Ovary (tissue), 9 donors: ENCODE data around the gene STBD1. TPM values are rescaled to one million over a fixed set of nuclear protein-coding genes. Genes with fewer than 3 reads are reported as not detected.
A peak's percentile ranks its signal among the peaks of the same experiment; 100 is the strongest.

Experiments used
- DNase-seq, 5 donors: peaks; one replicate each; pipeline ENCODE4 v3.0.0-alpha.2; 2019 to 2020
- H3K27ac ChIP-seq, 2 donors: fragments of 200-600 bp; one replicate each; pipeline versions ENCODE4 v1.5.1 to v1.8.0; 2019 to 2022
- H3K27me3 ChIP-seq: fragments of 200-600 bp; one replicate; pipeline ENCODE4 v1.8.0; 2022
- H3K36me3 ChIP-seq: fragments of 200-600 bp; sonication (generic); one replicate; pipeline ENCODE4 v1.5.1; 2019
- H3K4me1 ChIP-seq: one replicate; pipeline ENCODE4 v1.8.1; 2013; ENCODE audit warnings: mild to moderate bottlenecking, moderate library complexity; ENCODE audit not compliant: insufficient read depth
- H3K4me3 ChIP-seq: fragments of 200-600 bp; sonication (generic); one replicate; pipeline ENCODE4 v1.5.1; 2017
- H3K9me3 ChIP-seq, 2 donors: fragments of 200-600 bp in 1 of 2; sonication (generic) in 1 of 2; one replicate each; pipeline versions ENCODE4 v1.5.1 to v1.8.1; 2013 to 2019; ENCODE audit warnings: mild to moderate bottlenecking in 1 of 2, moderate library complexity in 1 of 2
- CTCF ChIP-seq, 3 donors: fragments of 450-650 bp in 2 of 3; fragments of 200-600 bp in 1 of 3; IDR thresholded peaks; one replicate each; pipeline versions ENCODE4 v1.5.1 to v1.8.0; 2016 to 2022; ENCODE audit warnings: antibody characterized with exemption in 3 of 3, mild to moderate bottlenecking in 1 of 3
- EP300 ChIP-seq: sonication (generic); formaldehyde crosslinking; IDR thresholded peaks from one replicate; pipeline ENCODE4 v1.6.1; 2017; ENCODE audit warnings: antibody characterized with exemption
- POLR2A ChIP-seq: fragments of 450-650 bp; IDR thresholded peaks from one replicate; pipeline ENCODE4 v1.6.1; 2017; ENCODE audit warnings: antibody characterized with exemption, mild to moderate bottlenecking, moderate library complexity
- WGBS, 3 donors: extraction: QIAGEN DNeasy Blood & Tissue Kit in 1 of 3; methylation state at CpG; one replicate each; pipeline versions ENCODE4 v1.1.5 to v1.1.7; 2013 to 2017; 5-methylcytosine and 5-hydroxymethylcytosine counted together
- intact Hi-C, 4 donors: fragments of 100-400 bp; cut with DNase I; formaldehyde crosslinking; loops; one replicate each; pipeline versions ENCODE4 v1.11.0 to v1.15.1; 2022 to 2023
- polyA plus RNA-seq, 2 donors: library from polyadenylated mRNA; stranded (reverse); fragments of 200-250 nt in 1 of 2; fragments of 350-450 nt in 1 of 2; fragmentation: Illumina TruSeq in 1 of 2; extraction: RNeasy Lipid Tissue Mini Kit (QIAGEN cat#74804) in 1 of 2; gene quantifications; one replicate each; pipeline ENCODE4 v1.2.3, GENCODE V29; 2013 to 2014
- total RNA-seq, 7 donors: library from RNA; depleted of rRNA in 2 of 7; stranded (reverse); fragments of >200 nt in 2 of 7; fragmentation: NEBNext Ultra II Directional in 3 of 7; extraction: Animal tissue kit (Norgen Biotek cat#: 25700) in 3 of 7; gene quantifications; one replicate each; pipeline versions ENCODE4 v1.1.0 to v1.2.4, GENCODE V29; 2016 to 2023
- donor health status: DM: no; HTN: no; CAD: no; lungs with moderate emphysema.
- donor health status: DM: no; HTN: no; CAD: no.
- donor health status: Bipolar disorder and iron deficiency.
- donor health status: DM: yes; HTN: yes; CAD: no.
- donor health status: DM: no; HTN: no; CAD: no.
- donor health status: DM: yes; HTN: yes; CAD: no.

Gene STBD1
- total and polyA plus RNA-seq, 9 donors: 2.1 to 7.0 (median 4.2) TPM

GRCh38 chr4:76305033-76305687 is 1.4 kb upstream of the STBD1 start:
- H3K27me3 ChIP-seq: no peaks in the 10 kb centered on the region
- no peak for DNase-seq

GRCh38 chr4:76306882-76307659 is 538 bp downstream of the STBD1 start:
- WGBS, 3 donors: 5 to 14% (median 7%) methylated on average over 36 to 37 of the region's 37 CpGs
- Histone ChIP-seq H3K27me3 (no peaks in the 10 kb centered on the region), H3K4me3 (peak overlapping the region; percentile 58), H3K9me3 (no peaks in the 10 kb centered on the region), H3K27ac (peak overlapping the region; percentile 57 to 84), H3K4me1 (peaks cover 4% of the 10 kb centered on the region), H3K36me3 (no peaks in the 10 kb centered on the region)
- peak; percentile 60 to 73 (median 63) for DNase-seq
- intact Hi-C loops: loop anchor here in 1 of 4 donors (10.0 kb wide), 1 partner anchor 112 kb away; no protein-coding TSS in a partner anchor
- TF ChIP-seq POLR2A (no peak), EP300 (no peak), CTCF (IDR thresholded peaks at IDR 0.05) (peak in 2 of 3 donors; percentile 21 to 29)

More at GRCh38 chr4:76305033-76305687, 1.4 kb upstream of the STBD1 start:
- Histone ChIP-seq H3K4me1 (peaks cover 8% of the 10 kb centered on the region), H3K27ac (peak overlapping the region in 1 of 2 donors; percentile 84), H3K36me3 (no peaks in the 10 kb centered on the region), H3K4me3 (peak overlapping the region; percentile 58), H3K9me3 (no peaks in the 10 kb centered on the region)
- intact Hi-C loops: loop anchor here in 1 of 4 donors (10.0 kb wide), 1 partner anchor 110 kb away; no protein-coding TSS in a partner anchor
- no peak for TF ChIP-seq EP300
- no peak for TF ChIP-seq CTCF (IDR thresholded peaks at IDR 0.05)
- no peak for TF ChIP-seq POLR2A
- WGBS, 3 donors: 87 to 92% (median 89%) methylated on average over 7 of the region's 7 CpGs

GRCh38 chr4:76307660-76308014 is 1.1 kb downstream of the STBD1 start:
- Histone ChIP-seq H3K9me3 (no peaks in the 10 kb centered on the region), H3K27me3 (no peaks in the 10 kb centered on the region), H3K4me1 (peaks cover 4% of the 10 kb centered on the region), H3K4me3 (peak overlapping the region; percentile 58), H3K36me3 (no peaks in the 10 kb centered on the region), H3K27ac (peak overlapping the region in 1 of 2 donors; percentile 84)
- intact Hi-C loops: loop anchor here in 1 of 4 donors (10.0 kb wide), 1 partner anchor 113 kb away; no protein-coding TSS in a partner anchor
- DNase-seq: peak in 4 of 5 donors; percentile 12 to 47 (median 36)
- no peak for TF ChIP-seq EP300
- no peak for TF ChIP-seq CTCF (IDR thresholded peaks at IDR 0.05)
- TF ChIP-seq POLR2A: no peak
- WGBS, 3 donors: 51 to 53% (median 52%) methylated on average over 4 of the region's 4 CpGs

- Histone ChIP-seq H3K4me3 (no peak overlapping the region), H3K4me1 (peaks cover 4% of the 10 kb centered on the region)
These were observed 2.0 kb downstream of the STBD1 start for GRCh38 chr4:76308548-76308947.

More at GRCh38 chr4:76308548-76308947, 2.0 kb downstream of the STBD1 start:
- Histone ChIP-seq H3K36me3 (no peaks in the 10 kb centered on the region), H3K9me3 (no peaks in the 10 kb centered on the region), H3K27me3 (no peaks in the 10 kb centered on the region), H3K27ac (no peak overlapping the region)
- DNase-seq: peak in 4 of 5 donors; percentile 27 to 46 (median 38)
- WGBS, 3 donors: 69 to 79% (median 73%) methylated on average over 6 of the region's 6 CpGs
- TF ChIP-seq EP300 (no peak), CTCF (IDR thresholded peaks at IDR 0.05) (no peak), POLR2A (no peak)
- intact Hi-C loops: loop anchor here in 1 of 4 donors (10.0 kb wide), 1 partner anchor 114 kb away; no protein-coding TSS in a partner anchor
